SK-N-SH (cell line): ENCODE results near the gene CYP27B1. TPM values are rescaled to one million over a fixed set of nuclear protein-coding genes. Genes with fewer than 3 reads are reported as not detected.

Experiments used
- CTCF ChIA-PET: fragments of 300-600, 350-600 bp; formaldehyde crosslinking; extraction: SDS; loops from one replicate; lab custom pipeline; 2021; lab: Yijun Ruan, JAX
- POLR2A ChIA-PET: fragments of 350-600 bp; sonication (Branson Sonifier 250); formaldehyde crosslinking; extraction: SDS; loops from one replicate; lab custom pipeline; 2020; ENCODE audit warnings: antibody characterized with exemption, inconsistent platforms; lab: Yijun Ruan, JAX
- DNase-seq: peaks from one replicate; pipeline ENCODE4 v3.0.0; 2012
- H2AFZ ChIP-seq: fragments of 200-600 bp; sonication (generic); 2 replicates; pipeline ENCODE4 v1.8.1; 2016; ENCODE audit warnings: antibody characterized with exemption, mild to moderate bottlenecking, low read depth
- H3F3A ChIP-seq: fragments of 200-600 bp; sonication (generic); replicated peaks from 2 replicates; pipeline ENCODE3; 2016; ENCODE audit warnings: antibody characterized with exemption, mild to moderate bottlenecking; ENCODE audit not compliant: insufficient read depth
- H3K27ac ChIP-seq, 2 experiments: fragments of 200-500 bp in 1 of 2; fragments of 200-600 bp in 1 of 2; sonication (Bioruptor generic) in 1 of 2; sonication (generic), shearing (Covaris generic) in 1 of 2; 2 replicates each; pipeline versions ENCODE4 v1.5.1 to v1.6.1; 2014 to 2016; ENCODE audit warnings: low read depth in 2 of 2, inconsistent platforms in 1 of 2, low read length in 1 of 2, mild to moderate bottlenecking in 1 of 2, mixed read lengths in 1 of 2
- H3K27me3 ChIP-seq: fragments of 200-600 bp; sonication (generic), shearing (Covaris generic); 2 replicates; pipeline ENCODE4 v1.6.1; 2016; ENCODE audit warnings: mixed run types; ENCODE audit not compliant: insufficient read depth
- H3K36me3 ChIP-seq, 2 experiments: fragments of 200-500 bp in 1 of 2; fragments of 200-600 bp in 1 of 2; sonication (Bioruptor generic) in 1 of 2; sonication (generic) in 1 of 2; replicated peaks in 1 of 2; 2 replicates each; pipeline versions ENCODE3 to v1.5.1; 2014 to 2016; ENCODE audit warnings: low read length in 1 of 2, mild to moderate bottlenecking in 1 of 2; ENCODE audit not compliant: insufficient read depth in 2 of 2, control insufficient read depth in 1 of 2
- H3K4me1 ChIP-seq, 2 experiments: fragments of 200-500 bp in 1 of 2; fragments of 200-600 bp in 1 of 2; sonication (Bioruptor generic) in 1 of 2; sonication (generic), shearing (Covaris generic) in 1 of 2; 2 replicates each; pipeline versions ENCODE4 v1.5.1 to v1.6.1; 2014 to 2016; ENCODE audit warnings: low read depth in 1 of 2, low read length in 1 of 2, mixed run types in 1 of 2; ENCODE audit not compliant: insufficient read depth in 2 of 2, control insufficient read depth in 1 of 2
- H3K4me2 ChIP-seq: fragments of 200-600 bp; sonication (generic), shearing (Covaris generic); 2 replicates; pipeline ENCODE4 v1.6.1; 2017; ENCODE audit warnings: mixed run types
- H3K4me3 ChIP-seq, 2 experiments: fragments of 200-500 bp in 1 of 2; fragments of 200-600 bp in 1 of 2; sonication (Bioruptor generic) in 1 of 2; sonication (generic), shearing (Covaris generic) in 1 of 2; 2 replicates each; pipeline versions ENCODE4 v1.5.1 to v1.8.1; 2014 to 2016; ENCODE audit warnings: low read depth in 2 of 2, inconsistent platforms in 1 of 2, low read length in 1 of 2, mild to moderate bottlenecking in 1 of 2, mixed read lengths in 1 of 2, moderate library complexity in 1 of 2
- H3K79me2 ChIP-seq: fragments of 200-600 bp; sonication (generic); 2 replicates; pipeline ENCODE4 v1.8.1; 2017; ENCODE audit warnings: mild to moderate bottlenecking; ENCODE audit not compliant: insufficient read depth
- H3K9ac ChIP-seq: fragments of 200-600 bp; sonication (generic); 2 replicates; pipeline ENCODE4 v1.6.1; 2017; ENCODE audit warnings: mixed run types
- H3K9me2 ChIP-seq: fragments of 200-600 bp; sonication (generic); 2 replicates; pipeline ENCODE4 v1.6.1; 2017; ENCODE audit warnings: mixed run types
- H3K9me3 ChIP-seq: fragments of 200-600 bp; sonication (generic); 2 replicates; pipeline ENCODE4 v1.6.1; 2017; ENCODE audit warnings: mixed run types, mild to moderate bottlenecking, moderate library complexity
- H4K20me1 ChIP-seq: fragments of 200-600 bp; sonication (generic); 2 replicates; pipeline ENCODE4 v1.6.1; 2017; ENCODE audit warnings: mild to moderate bottlenecking, mixed run types; ENCODE audit not compliant: insufficient read depth
- CTCF ChIP-seq: fragments of 200-600 bp; sonication (generic); IDR thresholded peaks from 2 replicates; pipeline ENCODE4 v1.6.1; 2017; ENCODE audit warnings: antibody characterized with exemption, mild to moderate bottlenecking, moderate library complexity
- GABPA ChIP-seq: IDR thresholded peaks from 2 replicates; pipeline ENCODE4 v1.4.0; 2012; ENCODE audit warnings: low read depth, mild to moderate bottlenecking
- NFIC ChIP-seq: IDR thresholded peaks from 2 replicates; pipeline ENCODE4 v1.4.0; 2012; ENCODE audit warnings: borderline replicate concordance
- YY1 ChIP-seq: IDR thresholded peaks from 2 replicates; pipeline ENCODE4 v1.4.0; 2012; ENCODE audit warnings: low read depth, mild to moderate bottlenecking
- WGBS: methylation state at CpG from one replicate; pipeline ENCODE4 v1.1.6; 2017; ENCODE audit warnings: low lambda C conversion rate; 5-methylcytosine and 5-hydroxymethylcytosine counted together
- polyA plus RNA-seq, 3 experiments: library from polyadenylated mRNA; depleted of rRNA; stranded (reverse); fragments of >200 nt; gene quantifications; 2 replicates each; pipeline ENCODE4 v1.2.3, GENCODE V29; 2012
- TF ChIP-seq, protein P1 (sequence below): IDR thresholded peaks from 2 replicates; pipeline ENCODE4 v1.4.0; 2012; ENCODE audit warnings: low read depth
- TF ChIP-seq, protein P2 (sequence below): IDR thresholded peaks from 2 replicates; pipeline ENCODE4 v1.4.0; 2012; ENCODE audit warnings: low read depth, borderline replicate concordance
- TF ChIP-seq, protein P3 (sequence below): fragments of 150-350 bp; IDR thresholded peaks from 2 replicates; pipeline ENCODE4 v1.6.1; 2017; ENCODE audit warnings: antibody characterized with exemption, low read length, low read depth, borderline replicate concordance

The CYP27B1 gene
- polyA plus RNA-seq, 1 of the 3 experiments (the other 2 are of a cell fraction): 1.7 TPM

GRCh38 chr12:57737467-57738460, 29.1 kb downstream of the CYP27B1 start:
- CTCF ChIA-PET: interaction anchor here (0.7 to 7.1 kb wide), 17 partner anchors 13 to 168 kb away, joined by 3 to 133 read pairs (median 5); partner anchors contain the start of genes B4GALNT1, CDK4 and CYP27B1

GRCh38 chr12:57736741-57737466, 30.0 kb downstream of the CYP27B1 start:
- Histone ChIP-seq H3K9ac (no peak overlapping the region), H3K27me3 (no peaks in the 10 kb centered on the region), H3K4me2 (peak overlapping the region; percentile 87), H3K36me3 (peaks cover 0 to 4% of the 10 kb centered on the region in 2 experiments), H3F3A (peaks cover 18% of the 10 kb centered on the region), H3K4me3 (peak overlapping the region in 1 of 2 experiments; percentile 68; a peak in 2 of 4 replicates), H3K79me2 (no peaks in the 10 kb centered on the region), H3K9me3 (no peaks in the 10 kb centered on the region), H3K27ac (no peak overlapping the region), H3K4me1 (peaks cover 0 to 29% of the 10 kb centered on the region in 2 experiments; a peak in 2 of 4 replicates), H4K20me1 (no peaks in the 10 kb centered on the region), H3K9me2 (no peaks in the 10 kb centered on the region), H2AFZ (no peak overlapping the region)
- POLR2A ChIA-PET: interaction anchor here (1.2 to 2.9 kb wide), 3 partner anchors 8 to 15 kb away, joined by 3 to 21 read pairs (median 17); partner anchors contain the start of genes CDK4 and TSPAN31
- WGBS: 66% methylated on average over 30 of the region's 31 CpGs
- no peak for DNase-seq
- TF ChIP-seq, protein P1, sequence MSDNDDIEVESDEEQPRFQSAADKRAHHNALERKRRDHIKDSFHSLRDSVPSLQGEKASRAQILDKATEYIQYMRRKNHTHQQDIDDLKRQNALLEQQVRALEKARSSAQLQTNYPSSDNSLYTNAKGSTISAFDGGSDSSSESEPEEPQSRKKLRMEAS: no peak
- TF ChIP-seq GABPA: no peak
- TF ChIP-seq, protein P2, sequence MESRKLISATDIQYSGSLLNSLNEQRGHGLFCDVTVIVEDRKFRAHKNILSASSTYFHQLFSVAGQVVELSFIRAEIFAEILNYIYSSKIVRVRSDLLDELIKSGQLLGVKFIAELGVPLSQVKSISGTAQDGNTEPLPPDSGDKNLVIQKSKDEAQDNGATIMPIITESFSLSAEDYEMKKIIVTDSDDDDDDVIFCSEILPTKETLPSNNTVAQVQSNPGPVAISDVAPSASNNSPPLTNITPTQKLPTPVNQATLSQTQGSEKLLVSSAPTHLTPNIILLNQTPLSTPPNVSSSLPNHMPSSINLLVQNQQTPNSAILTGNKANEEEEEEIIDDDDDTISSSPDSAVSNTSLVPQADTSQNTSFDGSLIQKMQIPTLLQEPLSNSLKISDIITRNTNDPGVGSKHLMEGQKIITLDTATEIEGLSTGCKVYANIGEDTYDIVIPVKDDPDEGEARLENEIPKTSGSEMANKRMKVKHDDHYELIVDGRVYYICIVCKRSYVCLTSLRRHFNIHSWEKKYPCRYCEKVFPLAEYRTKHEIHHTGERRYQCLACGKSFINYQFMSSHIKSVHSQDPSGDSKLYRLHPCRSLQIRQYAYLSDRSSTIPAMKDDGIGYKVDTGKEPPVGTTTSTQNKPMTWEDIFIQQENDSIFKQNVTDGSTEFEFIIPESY: no peak
- no peak for TF ChIP-seq YY1
- CTCF ChIA-PET: interaction anchor here (0.7 to 7.1 kb wide), 17 partner anchors 8 to 167 kb away, joined by 3 to 133 read pairs (median 7); partner anchors contain the start of genes B4GALNT1, CDK4, CYP27B1 and TSPAN31

More at GRCh38 chr12:57737467-57738460, 29.1 kb downstream of the CYP27B1 start:
- H3K27me3 ChIP-seq: no peaks in the 10 kb centered on the region
- peak; percentile 84 for DNase-seq
- no peak overlapping the region; a peak in 1 of 4 replicates for H3K27ac ChIP-seq
- peaks cover 0 to 2% of the 10 kb centered on the region in 2 experiments for H3K36me3 ChIP-seq
- peak overlapping the region; percentile 55 for H3K9ac ChIP-seq
- H3K79me2 ChIP-seq: no peaks in the 10 kb centered on the region
- no peaks in the 10 kb centered on the region for H3K9me2 ChIP-seq
- H3F3A ChIP-seq: peaks cover 18% of the 10 kb centered on the region
- TF ChIP-seq, protein P3, sequence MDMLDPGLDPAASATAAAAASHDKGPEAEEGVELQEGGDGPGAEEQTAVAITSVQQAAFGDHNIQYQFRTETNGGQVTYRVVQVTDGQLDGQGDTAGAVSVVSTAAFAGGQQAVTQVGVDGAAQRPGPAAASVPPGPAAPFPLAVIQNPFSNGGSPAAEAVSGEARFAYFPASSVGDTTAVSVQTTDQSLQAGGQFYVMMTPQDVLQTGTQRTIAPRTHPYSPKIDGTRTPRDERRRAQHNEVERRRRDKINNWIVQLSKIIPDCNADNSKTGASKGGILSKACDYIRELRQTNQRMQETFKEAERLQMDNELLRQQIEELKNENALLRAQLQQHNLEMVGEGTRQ: no peak
- no peak for TF ChIP-seq NFIC
- TF ChIP-seq CTCF: peak; percentile 49
- POLR2A ChIA-PET: interaction anchor here (0.5 to 2.6 kb wide), 3 partner anchors 12 to 249 kb away, joined by 3 to 21 read pairs (median 5); partner anchors contain the start of gene CDK4
- peak overlapping the region; percentile 87 for H3K4me2 ChIP-seq
- H2AFZ ChIP-seq: peak overlapping the region; percentile 59; the same call in 1 of the 2 replicates
- H3K9me3 ChIP-seq: no peaks in the 10 kb centered on the region
- H3K4me1 ChIP-seq: peaks cover 0 to 29% of the 10 kb centered on the region in 2 experiments; a peak in 2 of 4 replicates
- no peaks in the 10 kb centered on the region for H4K20me1 ChIP-seq
- peak overlapping the region; percentile 63 to 68 for H3K4me3 ChIP-seq
- 44% methylated on average over 16 of the region's 110 CpGs for WGBS
